Neural progenitor cell (in vitro differentiated cells): Measurements from ENCODE around the gene ANTXR1.

Experiments used
- EZH2 ChIP-seq: fragments of 200-600 bp; sonication (generic); IDR thresholded peaks from 2 replicates; pipeline ENCODE4 v1.6.1; 2017; ENCODE audit warnings: antibody characterized with exemption, mild to moderate bottlenecking, moderate library complexity
- TF ChIP-seq, protein P1 (sequence below): fragments of 200-600 bp; sonication (generic); IDR thresholded peaks from 2 replicates; pipeline ENCODE4 v1.5.1; 2017; ENCODE audit warnings: antibody characterized with exemption, mild to moderate bottlenecking

- TF ChIP-seq, protein P1, sequence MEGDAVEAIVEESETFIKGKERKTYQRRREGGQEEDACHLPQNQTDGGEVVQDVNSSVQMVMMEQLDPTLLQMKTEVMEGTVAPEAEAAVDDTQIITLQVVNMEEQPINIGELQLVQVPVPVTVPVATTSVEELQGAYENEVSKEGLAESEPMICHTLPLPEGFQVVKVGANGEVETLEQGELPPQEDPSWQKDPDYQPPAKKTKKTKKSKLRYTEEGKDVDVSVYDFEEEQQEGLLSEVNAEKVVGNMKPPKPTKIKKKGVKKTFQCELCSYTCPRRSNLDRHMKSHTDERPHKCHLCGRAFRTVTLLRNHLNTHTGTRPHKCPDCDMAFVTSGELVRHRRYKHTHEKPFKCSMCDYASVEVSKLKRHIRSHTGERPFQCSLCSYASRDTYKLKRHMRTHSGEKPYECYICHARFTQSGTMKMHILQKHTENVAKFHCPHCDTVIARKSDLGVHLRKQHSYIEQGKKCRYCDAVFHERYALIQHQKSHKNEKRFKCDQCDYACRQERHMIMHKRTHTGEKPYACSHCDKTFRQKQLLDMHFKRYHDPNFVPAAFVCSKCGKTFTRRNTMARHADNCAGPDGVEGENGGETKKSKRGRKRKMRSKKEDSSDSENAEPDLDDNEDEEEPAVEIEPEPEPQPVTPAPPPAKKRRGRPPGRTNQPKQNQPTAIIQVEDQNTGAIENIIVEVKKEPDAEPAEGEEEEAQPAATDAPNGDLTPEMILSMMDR: no peak
- no peak for TF ChIP-seq EZH2
Observed at GRCh38 chr2:69111076-69111475, 98.1 kb downstream of the ANTXR1 start.
